Measurements from ENCODE around the gene BCAS1.

The BCAS1 gene

DNA sequence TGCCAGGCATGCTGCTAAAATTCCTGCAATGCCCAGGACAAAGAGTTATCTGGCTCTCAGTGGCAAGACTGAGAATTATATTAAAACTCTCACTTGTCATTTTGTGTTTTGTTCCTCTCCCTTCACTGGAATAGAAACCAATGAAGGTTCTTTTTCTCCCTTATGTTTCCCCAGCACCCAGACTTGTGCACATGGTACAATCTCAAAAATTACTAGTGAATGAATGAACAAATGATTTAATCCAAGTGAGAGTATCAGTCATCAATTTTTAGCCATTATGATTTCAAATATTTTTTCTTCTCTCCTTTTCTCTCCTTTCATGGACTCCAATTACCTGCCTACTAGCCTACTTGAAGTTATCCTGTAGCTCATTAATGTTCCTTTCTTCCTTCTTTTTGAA lies 70.1 kb downstream of the BCAS1 start:
- no peak overlapping the region for H3K9ac ChIP-seq (ENCODE audit: low read length)
- H4K20me1 ChIP-seq (ENCODE audit: insufficient read depth, low read length): no peaks in the 10 kb centered on the region
- no peaks in the 10 kb centered on the region for H3K79me2 ChIP-seq (ENCODE audit: low read length)
- H3K4me2 ChIP-seq (ENCODE audit: low read depth, low read length): no peak overlapping the region
- H3K9me3 ChIP-seq (replicated peaks; ENCODE audit: insufficient read depth, low read length): no peaks in the 10 kb centered on the region
- no peak overlapping the region for H3K4me3 ChIP-seq (ENCODE audit: low read length)
- peaks cover 18% of the 10 kb centered on the region for H3K4me1 ChIP-seq (ENCODE audit: low read length)
- no peaks in the 10 kb centered on the region for H3K36me3 ChIP-seq (replicated peaks; ENCODE audit: insufficient read depth, low read length)
- H3K27ac ChIP-seq (ENCODE audit: low read length): no peak overlapping the region
- TF ChIP-seq EZH2phosphoT487 (IDR thresholded peaks at IDR 0.05; ENCODE audit: low read length): no peak
- TF ChIP-seq EZH2 (optimal IDR thresholded peaks at IDR 0.05; ENCODE audit: low read depth, low read length): no peak
- TF ChIP-seq, protein P1, sequence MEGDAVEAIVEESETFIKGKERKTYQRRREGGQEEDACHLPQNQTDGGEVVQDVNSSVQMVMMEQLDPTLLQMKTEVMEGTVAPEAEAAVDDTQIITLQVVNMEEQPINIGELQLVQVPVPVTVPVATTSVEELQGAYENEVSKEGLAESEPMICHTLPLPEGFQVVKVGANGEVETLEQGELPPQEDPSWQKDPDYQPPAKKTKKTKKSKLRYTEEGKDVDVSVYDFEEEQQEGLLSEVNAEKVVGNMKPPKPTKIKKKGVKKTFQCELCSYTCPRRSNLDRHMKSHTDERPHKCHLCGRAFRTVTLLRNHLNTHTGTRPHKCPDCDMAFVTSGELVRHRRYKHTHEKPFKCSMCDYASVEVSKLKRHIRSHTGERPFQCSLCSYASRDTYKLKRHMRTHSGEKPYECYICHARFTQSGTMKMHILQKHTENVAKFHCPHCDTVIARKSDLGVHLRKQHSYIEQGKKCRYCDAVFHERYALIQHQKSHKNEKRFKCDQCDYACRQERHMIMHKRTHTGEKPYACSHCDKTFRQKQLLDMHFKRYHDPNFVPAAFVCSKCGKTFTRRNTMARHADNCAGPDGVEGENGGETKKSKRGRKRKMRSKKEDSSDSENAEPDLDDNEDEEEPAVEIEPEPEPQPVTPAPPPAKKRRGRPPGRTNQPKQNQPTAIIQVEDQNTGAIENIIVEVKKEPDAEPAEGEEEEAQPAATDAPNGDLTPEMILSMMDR (IDR thresholded peaks at IDR 0.05; ENCODE audit: low read length): no peak
- no peaks in the 10 kb centered on the region for H3K27me3 ChIP-seq (replicated peaks; ENCODE audit: insufficient read depth, low read length)
- peaks cover 8% of the 10 kb centered on the region for H3F3A ChIP-seq (ENCODE audit: insufficient read depth, low read length)
- no peak overlapping the region for H2AFZ ChIP-seq (ENCODE audit: low read length)
- no peaks in the 10 kb centered on the region for H3K9me2 ChIP-seq (replicated peaks; ENCODE audit: insufficient read depth, low read length)
- no peak for DNase-seq

DNA sequence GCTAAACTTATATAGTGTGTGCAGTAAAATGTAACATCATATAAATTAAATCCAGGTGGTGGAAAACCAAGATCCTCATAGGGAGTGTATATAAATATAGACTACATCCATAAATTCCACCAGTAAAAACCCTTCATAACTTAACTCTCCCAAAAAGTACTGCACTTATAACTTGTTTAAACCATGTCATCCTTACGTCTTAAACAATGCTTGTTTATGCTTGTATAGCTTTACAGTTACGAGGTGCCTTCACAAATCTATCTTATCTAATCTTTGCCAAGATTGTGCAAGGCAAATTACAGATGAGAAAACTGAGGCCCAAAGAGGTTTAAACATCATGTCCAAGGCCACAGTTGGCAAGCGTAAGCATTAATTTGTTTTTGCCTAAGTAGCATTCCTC lies 71.3 kb downstream of the BCAS1 start:
- Histone ChIP-seq H3K9me3 (replicated peaks; ENCODE audit: insufficient read depth, low read length) (no peaks in the 10 kb centered on the region), H3K9ac (ENCODE audit: low read length) (no peak overlapping the region), H3K4me1 (ENCODE audit: low read length) (peaks cover 9% of the 10 kb centered on the region), H3K4me3 (ENCODE audit: low read length) (no peak overlapping the region), H3K27me3 (replicated peaks; ENCODE audit: insufficient read depth, low read length) (no peaks in the 10 kb centered on the region), H3K4me2 (ENCODE audit: low read depth, low read length) (no peak overlapping the region), H2AFZ (ENCODE audit: low read length) (no peak overlapping the region), H3K79me2 (ENCODE audit: low read length) (no peaks in the 10 kb centered on the region), H3K9me2 (replicated peaks; ENCODE audit: insufficient read depth, low read length) (no peaks in the 10 kb centered on the region), H3K36me3 (replicated peaks; ENCODE audit: insufficient read depth, low read length) (no peaks in the 10 kb centered on the region), H3K27ac (ENCODE audit: low read length) (no peak overlapping the region), H3F3A (ENCODE audit: insufficient read depth, low read length) (no peaks in the 10 kb centered on the region), H4K20me1 (ENCODE audit: insufficient read depth, low read length) (no peaks in the 10 kb centered on the region)
- no peak for DNase-seq
- TF ChIP-seq EZH2phosphoT487 (IDR thresholded peaks at IDR 0.05; ENCODE audit: low read length) (no peak), EZH2 (optimal IDR thresholded peaks at IDR 0.05; ENCODE audit: low read depth, low read length) (no peak)
- TF ChIP-seq, protein P1 (IDR thresholded peaks at IDR 0.05; ENCODE audit: low read length): no peak

DNA sequence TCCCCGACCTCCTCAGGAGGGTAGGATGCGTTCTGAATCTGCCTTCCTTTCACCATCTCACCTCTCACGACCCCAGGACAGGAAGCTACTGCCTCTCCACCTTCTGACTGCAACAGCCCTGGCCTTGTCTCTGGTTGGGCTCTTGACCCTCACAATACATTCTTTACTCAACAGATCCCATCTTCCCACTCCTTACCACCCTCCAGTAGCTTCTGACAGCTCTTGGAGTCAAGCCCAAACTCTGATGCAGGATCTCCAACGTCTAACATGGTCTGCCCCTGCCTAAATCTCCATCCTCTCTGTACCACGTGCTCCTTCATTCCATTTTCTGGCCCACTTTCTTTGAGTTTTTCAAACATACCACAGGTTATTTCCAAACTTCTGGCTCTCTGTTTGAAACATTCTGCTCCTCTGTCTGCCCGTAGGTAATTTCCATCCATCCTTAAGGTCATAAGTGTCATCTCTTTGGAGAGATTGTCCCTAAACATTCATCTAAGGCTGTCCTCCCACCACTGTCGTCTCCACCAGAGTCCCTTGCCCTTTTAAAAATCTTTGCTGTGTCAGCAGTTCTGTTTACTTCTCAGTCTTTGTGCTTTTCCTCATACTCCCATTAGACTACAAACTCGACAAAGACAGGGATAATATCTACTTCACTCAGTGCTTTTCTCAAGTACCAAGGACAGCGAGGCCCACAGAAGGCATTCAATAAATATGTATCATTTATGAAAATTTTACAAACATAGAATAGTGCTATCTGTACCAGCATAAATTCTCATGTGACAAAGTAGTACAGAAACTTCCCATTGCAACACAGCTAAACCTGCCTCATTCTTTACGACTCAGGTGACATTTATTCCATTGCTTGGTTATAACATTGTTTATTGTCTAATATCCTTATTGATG lies 73.6 kb downstream of the BCAS1 start:
- Histone ChIP-seq H3K9me2 (replicated peaks; ENCODE audit: insufficient read depth, low read length) (no peaks in the 10 kb centered on the region), H3K36me3 (replicated peaks; ENCODE audit: insufficient read depth, low read length) (no peaks in the 10 kb centered on the region), H2AFZ (ENCODE audit: low read length) (no peak overlapping the region), H3K79me2 (ENCODE audit: low read length) (no peaks in the 10 kb centered on the region), H4K20me1 (ENCODE audit: insufficient read depth, low read length) (no peaks in the 10 kb centered on the region), H3K27me3 (replicated peaks; ENCODE audit: insufficient read depth, low read length) (no peaks in the 10 kb centered on the region), H3K27ac (ENCODE audit: low read length) (no peak overlapping the region), H3K4me2 (ENCODE audit: low read depth, low read length) (no peak overlapping the region), H3F3A (ENCODE audit: insufficient read depth, low read length) (no peaks in the 10 kb centered on the region), H3K9me3 (replicated peaks; ENCODE audit: insufficient read depth, low read length) (no peaks in the 10 kb centered on the region), H3K9ac (ENCODE audit: low read length) (no peak overlapping the region), H3K4me3 (ENCODE audit: low read length) (no peak overlapping the region), H3K4me1 (ENCODE audit: low read length) (peaks cover 7% of the 10 kb centered on the region)
- TF ChIP-seq, protein P1 (IDR thresholded peaks at IDR 0.05; ENCODE audit: low read length): no peak
- TF ChIP-seq EZH2 (optimal IDR thresholded peaks at IDR 0.05; ENCODE audit: low read depth, low read length) (no peak), EZH2phosphoT487 (IDR thresholded peaks at IDR 0.05; ENCODE audit: low read length) (no peak)
- DNase-seq: no peak
